ENCODE data around the gene WDR5B.

GRCh38 chr3:122421836-122422235 is 6.0 kb upstream of the WDR5B start:
- TF ChIP-seq EZH2 (IDR thresholded peaks at IDR 0.05) (no peak), POLR2AphosphoS5 (IDR thresholded peaks at IDR 0.05; ENCODE audit: borderline replicate concordance, low read depth, low read length) (no peak), FOXP2 (optimal IDR thresholded peaks at IDR 0.05; ENCODE audit: control extremely low read depth, extremely low read length, insufficient read depth) (no peak)
